Keratinocyte (primary cell): Measurements from ENCODE around the gene GABRA6. TPM values are rescaled to one million over a fixed set of nuclear protein-coding genes. Genes with fewer than 3 reads are reported as not detected.
"Not testable (repeated sequence)": the region's sequence is repeated elsewhere in the genome, so short reads cannot be mapped to it uniquely, and the experiment has no call there.

ENCODE experiments used
- DNase-seq: peaks from one replicate; pipeline ENCODE4 v3.0.0-alpha.2; 2011; ENCODE audit warnings: low read depth, missing footprints, low spot score
- FAIRE-seq: peaks from 2 replicates; lab custom pipeline; 2011; peaks lifted over from hg19 to GRCh38; lab: Jason Lieb, UNC
- H2AFZ ChIP-seq: 2 replicates; pipeline ENCODE4 v1.6.0; 2012; ENCODE audit warnings: low read length, control low read depth, inconsistent platforms; ENCODE audit not compliant: control insufficient read depth
- H3K27ac ChIP-seq: 2 replicates; pipeline ENCODE4 v1.5.1; 2011; ENCODE audit warnings: low read length; ENCODE audit not compliant: control insufficient read depth, insufficient read depth
- H3K27me3 ChIP-seq: 3 replicates; pipeline ENCODE4 v1.6.0; 2011; ENCODE audit warnings: low read length; ENCODE audit not compliant: control insufficient read depth, insufficient read depth; ENCODE audit errors: extremely low read depth
- H3K36me3 ChIP-seq, 2 experiments: 2 replicates in 1 of 2; 3 replicates in 1 of 2; pipeline ENCODE4 v1.5.1; 2011; ENCODE audit warnings: low read length in 2 of 2, mild to moderate bottlenecking in 1 of 2; ENCODE audit not compliant: control insufficient read depth in 2 of 2, insufficient read depth in 2 of 2; ENCODE audit errors: extremely low read depth in 1 of 2
- H3K4me1 ChIP-seq: 3 replicates; pipeline ENCODE4 v1.5.1; 2011; ENCODE audit warnings: low read length; ENCODE audit not compliant: control insufficient read depth, insufficient read depth; ENCODE audit errors: extremely low read depth
- H3K4me2 ChIP-seq: 3 replicates; pipeline ENCODE4 v1.6.0; 2011; ENCODE audit warnings: low read depth, low read length; ENCODE audit not compliant: control insufficient read depth, insufficient read depth; ENCODE audit errors: extremely low read depth
- H3K4me3 ChIP-seq, 3 experiments: fragments of 200-600 bp in 1 of 3; sonication (generic) in 1 of 3; 2 replicates in 2 of 3; 3 replicates in 1 of 3; pipeline ENCODE4 v1.5.1; 2011 to 2016; ENCODE audit warnings: low read length in 3 of 3, mild to moderate bottlenecking in 3 of 3, control low read depth in 2 of 3, inconsistent platforms in 1 of 3, low read depth in 1 of 3, mixed read lengths in 1 of 3, mixed run types in 1 of 3, moderate library complexity in 1 of 3; ENCODE audit not compliant: control insufficient read depth in 2 of 3, insufficient read depth in 2 of 3; ENCODE audit errors: extremely low read depth in 1 of 3
- H3K79me2 ChIP-seq: 2 replicates; pipeline ENCODE4 v1.6.0; 2012; ENCODE audit warnings: low read length; ENCODE audit not compliant: control insufficient read depth, insufficient read depth
- H3K9ac ChIP-seq: 3 replicates; pipeline ENCODE4 v1.6.0; 2011; ENCODE audit warnings: low read length; ENCODE audit not compliant: control insufficient read depth, insufficient read depth; ENCODE audit errors: extremely low read depth
- H3K9me1 ChIP-seq: 3 replicates; pipeline ENCODE4 v1.6.0; 2011; ENCODE audit warnings: low read length; ENCODE audit not compliant: control insufficient read depth, insufficient read depth; ENCODE audit errors: extremely low read depth
- H3K9me3 ChIP-seq: 2 replicates; pipeline ENCODE4 v1.5.1; 2012; ENCODE audit warnings: low read depth, low read length; ENCODE audit not compliant: control insufficient read depth
- H4K20me1 ChIP-seq: 3 replicates; pipeline ENCODE4 v1.6.0; 2011; ENCODE audit warnings: low read length; ENCODE audit not compliant: control insufficient read depth, insufficient read depth; ENCODE audit errors: extremely low read depth
- EZH2 ChIP-seq: IDR thresholded peaks from one replicate; pipeline ENCODE4 v1.6.1; 2012; ENCODE audit warnings: inconsistent platforms, mild to moderate bottlenecking, low read length, moderate library complexity
- dilution Hi-C: fragments of 300-500 bp; cut with MboI; formaldehyde crosslinking; loops from one replicate; pipeline ENCODE4 v1.7.0; 2020; ENCODE audit warnings: low sequenced_read_pairs; ENCODE audit not compliant: extremely low pct_ligation_motif_present
- polyA plus RNA-seq, 5 experiments: library from polyadenylated mRNA; depleted of rRNA in 3 of 5; stranded (reverse) in 3 of 5; stranded (forward) in 1 of 5; unstranded in 1 of 5; fragments of >200 nt; gene quantifications; 1 replicate in 1 of 5; 2 replicates in 3 of 5; 3 replicates in 1 of 5; pipeline versions ENCODE4 v1.2.1 to v1.2.3, GENCODE V29; 2011 to 2012; ENCODE audit warnings: missing spikeins in 2 of 5, low read depth in 1 of 5, low replicate concordance in 1 of 5
- TF ChIP-seq, protein P1 (sequence below), 3 experiments: IDR thresholded peaks in 1 of 3; conservative IDR thresholded peaks in 1 of 3; optimal IDR thresholded peaks in 1 of 3; 2 replicates in 2 of 3; 3 replicates in 1 of 3; pipeline versions ENCODE3 to v1.5.1; 2011; ENCODE audit warnings: low read length in 3 of 3, mild to moderate bottlenecking in 3 of 3, moderate library complexity in 2 of 3, control low read depth in 1 of 3, inconsistent platforms in 1 of 3; ENCODE audit not compliant: insufficient read depth in 2 of 3; ENCODE audit errors: extremely low read depth in 1 of 3

GABRA6 gene
- polyA plus RNA-seq, 1 donor (not counting 4 experiments of a cell fraction or from before 2014, with no cell fraction given): not detected

DNA sequence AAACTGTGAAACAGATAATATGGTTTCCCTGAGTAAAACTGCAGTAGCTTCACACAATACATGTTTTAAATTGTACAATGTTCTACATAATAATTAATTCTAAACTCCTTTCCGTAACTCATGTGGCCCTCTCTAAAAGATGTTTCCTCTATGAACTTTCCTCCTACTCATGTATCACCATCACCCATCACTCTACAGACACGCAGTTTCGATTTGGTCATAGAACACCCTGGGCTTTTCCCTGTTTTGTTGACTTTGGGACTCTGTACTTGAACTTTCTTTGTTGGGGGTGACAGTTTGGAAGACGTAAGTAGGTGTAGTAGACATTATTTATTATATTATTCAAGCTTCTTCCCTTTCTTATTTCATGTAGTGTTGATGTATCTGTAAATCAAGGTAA lies 44.1 kb upstream of the GABRA6 start:
- H3K27ac ChIP-seq: no peak overlapping the region
- H3K4me2 ChIP-seq: no peak overlapping the region
- DNase-seq: no peak
- no peaks in the 10 kb centered on the region for H3K79me2 ChIP-seq
- no peak for TF ChIP-seq EZH2
- TF ChIP-seq, protein P1, sequence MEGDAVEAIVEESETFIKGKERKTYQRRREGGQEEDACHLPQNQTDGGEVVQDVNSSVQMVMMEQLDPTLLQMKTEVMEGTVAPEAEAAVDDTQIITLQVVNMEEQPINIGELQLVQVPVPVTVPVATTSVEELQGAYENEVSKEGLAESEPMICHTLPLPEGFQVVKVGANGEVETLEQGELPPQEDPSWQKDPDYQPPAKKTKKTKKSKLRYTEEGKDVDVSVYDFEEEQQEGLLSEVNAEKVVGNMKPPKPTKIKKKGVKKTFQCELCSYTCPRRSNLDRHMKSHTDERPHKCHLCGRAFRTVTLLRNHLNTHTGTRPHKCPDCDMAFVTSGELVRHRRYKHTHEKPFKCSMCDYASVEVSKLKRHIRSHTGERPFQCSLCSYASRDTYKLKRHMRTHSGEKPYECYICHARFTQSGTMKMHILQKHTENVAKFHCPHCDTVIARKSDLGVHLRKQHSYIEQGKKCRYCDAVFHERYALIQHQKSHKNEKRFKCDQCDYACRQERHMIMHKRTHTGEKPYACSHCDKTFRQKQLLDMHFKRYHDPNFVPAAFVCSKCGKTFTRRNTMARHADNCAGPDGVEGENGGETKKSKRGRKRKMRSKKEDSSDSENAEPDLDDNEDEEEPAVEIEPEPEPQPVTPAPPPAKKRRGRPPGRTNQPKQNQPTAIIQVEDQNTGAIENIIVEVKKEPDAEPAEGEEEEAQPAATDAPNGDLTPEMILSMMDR (optimal IDR thresholded peaks at IDR 0.05 in 1 of 3, IDR thresholded peaks at IDR 0.05 in 1 of 3, conservative IDR thresholded peaks at IDR 0.05 in 1 of 3; ENCODE audit: extremely low read depth in 1 of 3, insufficient read depth in 2 of 3, low read length in 3 of 3): no peak
- H3K4me1 ChIP-seq: no peaks in the 10 kb centered on the region
- H2AFZ ChIP-seq: no peak overlapping the region
- H3K9ac ChIP-seq: no peak overlapping the region
- no peaks in the 10 kb centered on the region for H4K20me1 ChIP-seq
- dilution Hi-C loops: no loop called here
- no peaks in the 10 kb centered on the region for H3K9me1 ChIP-seq
- no peak overlapping the region for H3K4me3 ChIP-seq
- no peaks in the 10 kb centered on the region for H3K27me3 ChIP-seq
- no peaks in the 10 kb centered on the region for H3K9me3 ChIP-seq
- FAIRE-seq: no peak
- H3K36me3 ChIP-seq: no peaks in the 10 kb centered on the region

DNA sequence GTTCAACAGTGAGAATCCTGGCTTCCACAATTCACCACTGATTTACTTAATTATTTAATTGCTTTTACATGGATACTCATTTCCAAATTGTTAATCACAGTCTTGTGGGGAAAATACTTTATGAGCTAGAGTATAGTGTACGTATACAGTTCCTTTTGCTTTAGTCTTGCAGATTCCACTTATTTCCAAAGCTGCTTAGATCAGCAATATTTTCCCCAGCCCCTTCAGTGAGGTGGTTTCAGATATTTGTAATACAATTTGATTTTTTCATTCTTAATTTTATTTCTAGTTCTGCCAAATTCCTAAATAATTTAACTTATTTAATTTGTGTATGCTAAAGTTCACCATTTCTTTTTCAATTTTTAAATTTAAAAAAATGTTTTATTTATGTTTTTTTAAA lies 40.3 kb upstream of the GABRA6 start:
- DNase-seq (no peak), FAIRE-seq (no peak)
- Histone ChIP-seq H3K27ac (no peak overlapping the region), H4K20me1 (no peaks in the 10 kb centered on the region), H3K79me2 (no peaks in the 10 kb centered on the region), H3K27me3 (no peaks in the 10 kb centered on the region), H3K9me1 (no peaks in the 10 kb centered on the region), H3K36me3 (no peaks in the 10 kb centered on the region), H3K4me2 (no peak overlapping the region), H3K9ac (no peak overlapping the region), H2AFZ (no peak overlapping the region), H3K4me1 (no peaks in the 10 kb centered on the region), H3K4me3 (no peak overlapping the region), H3K9me3 (no peaks in the 10 kb centered on the region)
- TF ChIP-seq EZH2: no peak
- TF ChIP-seq, protein P1 (optimal IDR thresholded peaks at IDR 0.05 in 1 of 3, IDR thresholded peaks at IDR 0.05 in 1 of 3, conservative IDR thresholded peaks at IDR 0.05 in 1 of 3; ENCODE audit: extremely low read depth in 1 of 3, insufficient read depth in 2 of 3, low read length in 3 of 3): no peak
- dilution Hi-C loops: no loop called here

DNA sequence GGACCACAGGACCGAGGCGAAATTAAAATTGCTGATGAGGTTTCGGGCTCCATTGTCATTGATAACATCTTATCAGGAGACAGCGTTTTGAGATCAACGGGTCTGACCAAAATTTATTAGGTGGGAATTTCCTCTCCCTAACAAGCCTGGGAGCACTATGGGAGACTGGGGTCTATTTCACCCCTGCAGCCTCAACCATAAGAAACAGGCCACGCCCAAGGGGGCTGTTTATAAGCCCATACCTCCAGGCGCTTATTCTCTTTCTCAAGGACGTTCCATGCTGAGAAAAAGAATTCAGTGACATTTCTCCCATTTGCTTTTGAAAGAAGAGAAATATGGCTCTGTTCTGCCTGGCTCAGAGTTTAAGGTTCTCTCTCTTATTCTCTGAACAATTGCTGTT lies 33.6 kb upstream of the GABRA6 start:
- H4K20me1 ChIP-seq, DNase-seq, H3K36me3 ChIP-seq, H3K4me2 ChIP-seq, H3K9ac ChIP-seq, H2AFZ ChIP-seq, H3K4me3 ChIP-seq, H3K27me3 ChIP-seq, H3K9me1 ChIP-seq, FAIRE-seq, H3K4me1 ChIP-seq, dilution Hi-C loops, H3K9me3 ChIP-seq, H3K79me2 ChIP-seq, H3K27ac ChIP-seq: not testable (repeated sequence)
